Measurements from ENCODE around the gene ANKRD36C.
A peak's percentile ranks its signal among the peaks of the same experiment; 100 is the strongest.
"Not testable (repeated sequence)": the region's sequence is repeated elsewhere in the genome, so short reads cannot be mapped to it uniquely, and the experiment has no call there.

The ANKRD36C gene

GRCh38 chr2:95894443-95894842, 97.2 kb downstream of the ANKRD36C start:
- not testable (repeated sequence) for H3K4me3 Mint-ChIP-seq, H3K36me3 Mint-ChIP-seq, H3K27ac Mint-ChIP-seq, H3K4me1 Mint-ChIP-seq, H3K9me3 Mint-ChIP-seq, H3K27me3 Mint-ChIP-seq

- not testable (repeated sequence) for H3K27ac Mint-ChIP-seq, H3K4me3 Mint-ChIP-seq, H3K9me3 Mint-ChIP-seq, H3K36me3 Mint-ChIP-seq, H3K4me1 Mint-ChIP-seq, H3K27me3 Mint-ChIP-seq
Observed at GRCh38 chr2:95867929-95868328, 123.7 kb downstream of the ANKRD36C start.

- not testable (repeated sequence) for H3K36me3 Mint-ChIP-seq, H3K27me3 Mint-ChIP-seq, H3K4me3 Mint-ChIP-seq, H3K4me1 Mint-ChIP-seq, H3K9me3 Mint-ChIP-seq, H3K27ac Mint-ChIP-seq
Observed at GRCh38 chr2:95867047-95867677, 124.5 kb downstream of the ANKRD36C start.

- H3K27me3 Mint-ChIP-seq, H3K27ac Mint-ChIP-seq, H3K9me3 Mint-ChIP-seq, H3K4me1 Mint-ChIP-seq, H3K4me3 Mint-ChIP-seq: not testable (repeated sequence)
- H3K36me3 Mint-ChIP-seq = peaks cover 16% of the 10 kb centered on the region
Observed at GRCh38 chr2:95862121-95862520, 129.5 kb downstream of the ANKRD36C start.

GRCh38 chr2:95836151-95836550, 155.5 kb downstream of the ANKRD36C start:
- Mint-ChIP-seq H3K4me3 (no peak overlapping the region), H3K36me3 (peaks cover 28% of the 10 kb centered on the region), H3K4me1 (no peaks in the 10 kb centered on the region), H3K9me3 (no peaks in the 10 kb centered on the region), H3K27me3 (no peaks in the 10 kb centered on the region), H3K27ac (no peak overlapping the region)

GRCh38 chr2:95834077-95835013, 157.3 kb downstream of the ANKRD36C start:
- not testable (repeated sequence) for H3K4me3 Mint-ChIP-seq, H3K27ac Mint-ChIP-seq, H3K9me3 Mint-ChIP-seq, H3K4me1 Mint-ChIP-seq, H3K27me3 Mint-ChIP-seq
- H3K36me3 Mint-ChIP-seq = peaks cover 34% of the 10 kb centered on the region

GRCh38 chr2:95824218-95824617, 167.4 kb downstream of the ANKRD36C start:
- H3K27me3 Mint-ChIP-seq, H3K4me1 Mint-ChIP-seq, H3K4me3 Mint-ChIP-seq, H3K27ac Mint-ChIP-seq: not testable (repeated sequence)
- peaks cover 24% of the 10 kb centered on the region for H3K9me3 Mint-ChIP-seq
- peaks cover 37% of the 10 kb centered on the region for H3K36me3 Mint-ChIP-seq

GRCh38 chr2:95817521-95817920, 174.1 kb downstream of the ANKRD36C start:
- Mint-ChIP-seq H3K4me3 (peak overlapping the region; percentile 36), H3K9me3 (peaks cover 26% of the 10 kb centered on the region)
- not testable (repeated sequence) for H3K27me3 Mint-ChIP-seq

GRCh38 chr2:95813311-95813710, 178.3 kb downstream of the ANKRD36C start:
- not testable (repeated sequence) for H3K4me3 Mint-ChIP-seq, H3K27ac Mint-ChIP-seq
- H3K36me3 Mint-ChIP-seq = peaks cover 42% of the 10 kb centered on the region

More at GRCh38 chr2:95817521-95817920, 174.1 kb downstream of the ANKRD36C start:
- peaks cover 50% of the 10 kb centered on the region for H3K36me3 Mint-ChIP-seq
- not testable (repeated sequence) for H3K4me1 Mint-ChIP-seq, H3K27ac Mint-ChIP-seq

GRCh38 chr2:95799892-95800291, 191.7 kb downstream of the ANKRD36C start:
- Mint-ChIP-seq H3K27ac (no peak overlapping the region), H3K27me3 (no peaks in the 10 kb centered on the region), H3K9me3 (peaks cover 16% of the 10 kb centered on the region)

More at GRCh38 chr2:95813311-95813710, 178.3 kb downstream of the ANKRD36C start:
- peaks cover 13% of the 10 kb centered on the region for H3K9me3 Mint-ChIP-seq
- H3K27me3 Mint-ChIP-seq, H3K4me1 Mint-ChIP-seq: not testable (repeated sequence)

GRCh38 chr2:95799147-95799889, 192.3 kb downstream of the ANKRD36C start:
- not testable (repeated sequence) for H3K36me3 Mint-ChIP-seq, H3K4me3 Mint-ChIP-seq, H3K27ac Mint-ChIP-seq, H3K4me1 Mint-ChIP-seq, H3K27me3 Mint-ChIP-seq
- peaks cover 16% of the 10 kb centered on the region for H3K9me3 Mint-ChIP-seq

More at GRCh38 chr2:95799892-95800291, 191.7 kb downstream of the ANKRD36C start:
- Mint-ChIP-seq H3K36me3 (peaks cover 6% of the 10 kb centered on the region), H3K4me3 (no peak overlapping the region), H3K4me1 (no peaks in the 10 kb centered on the region)

GRCh38 chr2:95796249-95797099, 195.2 kb downstream of the ANKRD36C start:
- not testable (repeated sequence) for H3K9me3 Mint-ChIP-seq, H3K27me3 Mint-ChIP-seq, H3K36me3 Mint-ChIP-seq, H3K4me3 Mint-ChIP-seq, H3K4me1 Mint-ChIP-seq, H3K27ac Mint-ChIP-seq

GRCh38 chr2:95793970-95794369, 197.7 kb downstream of the ANKRD36C start:
- not testable (repeated sequence) for H3K36me3 Mint-ChIP-seq, H3K27me3 Mint-ChIP-seq, H3K4me1 Mint-ChIP-seq, H3K27ac Mint-ChIP-seq, H3K9me3 Mint-ChIP-seq, H3K4me3 Mint-ChIP-seq

GRCh38 chr2:95790180-95790579, 201.4 kb downstream of the ANKRD36C start:
- not testable (repeated sequence) for H3K27ac Mint-ChIP-seq, H3K4me1 Mint-ChIP-seq, H3K9me3 Mint-ChIP-seq, H3K4me3 Mint-ChIP-seq, H3K36me3 Mint-ChIP-seq, H3K27me3 Mint-ChIP-seq

GRCh38 chr2:95789385-95789784, 202.2 kb downstream of the ANKRD36C start:
- not testable (repeated sequence) for H3K27me3 Mint-ChIP-seq, H3K4me1 Mint-ChIP-seq, H3K27ac Mint-ChIP-seq, H3K4me3 Mint-ChIP-seq, H3K36me3 Mint-ChIP-seq, H3K9me3 Mint-ChIP-seq
